K562 (cell line): ENCODE measurements around the gene SIRT7. TPM values are rescaled to one million over a fixed set of nuclear protein-coding genes. Genes with fewer than 3 reads are reported as not detected.

Experiments
- DNMT1 ChIP-seq: fragments of 450-650 bp; IDR thresholded peaks from 2 replicates; pipeline ENCODE4 v1.6.1; 2016; ENCODE audit warnings: antibody characterized with exemption, mild to moderate bottlenecking
- ELK3 ChIP-seq: fragments of 450-650 bp; formaldehyde crosslinking; IDR thresholded peaks from 2 replicates; pipeline ENCODE4 v1.4.0; 2020; ENCODE audit warnings: mild to moderate bottlenecking
- ETV6 ChIP-seq, 3 experiments: fragments of 150-350 bp in 1 of 3; sonication (generic) in 1 of 3; formaldehyde crosslinking in 1 of 3; IDR thresholded peaks; 2 replicates each; pipeline versions ENCODE4 v1.6.1 to v1.8.0; 2014 to 2022; ENCODE audit warnings: borderline replicate concordance in 2 of 3, low read depth in 2 of 3, antibody characterized with exemption in 1 of 3, low read length in 1 of 3, mild to moderate bottlenecking in 1 of 3, missing genetic modification reagents in 1 of 3
- GABPA ChIP-seq: fragments of 200-800 bp; sonication (Bioruptor generic); conservative IDR thresholded peaks from 2 replicates; pipeline ENCODE4 v1.6.1; 2016; ENCODE audit warnings: low read depth, missing genetic modification characterization, missing compliant biosample characterization
- GTF2A2 ChIP-seq: IDR thresholded peaks from 2 replicates; pipeline ENCODE4 v1.6.1; 2016; ENCODE audit warnings: mild to moderate bottlenecking, missing genetic modification characterization, missing compliant biosample characterization
- IRF9 ChIP-seq: fragments of 450-650 bp; IDR thresholded peaks from 2 replicates; pipeline ENCODE4 v1.6.1; 2016; ENCODE audit warnings: missing biosample characterization, missing genetic modification characterization
- MAZ ChIP-seq, 2 experiments: fragments of 450-650 bp in 1 of 2; sonication (generic) in 1 of 2; formaldehyde crosslinking; IDR thresholded peaks in 1 of 2; conservative IDR thresholded peaks in 1 of 2; 2 replicates each; pipeline versions ENCODE4 v1.4.0 to v1.5.0; 2020; ENCODE audit warnings: mild to moderate bottlenecking in 1 of 2, missing genetic modification reagents in 1 of 2
- MYNN ChIP-seq, 2 experiments: sonication (generic); formaldehyde crosslinking in 1 of 2; IDR thresholded peaks; 2 replicates each; pipeline versions ENCODE4 v1.5.0 to v1.6.1; 2016 to 2020; ENCODE audit warnings: antibody characterized with exemption in 1 of 2, missing genetic modification reagents in 1 of 2
- NBN ChIP-seq: fragments of 450-650 bp; IDR thresholded peaks from 2 replicates; pipeline ENCODE4 v1.6.1; 2016; ENCODE audit warnings: low read depth, mild to moderate bottlenecking
- RAD51 ChIP-seq: fragments of 450-650 bp; IDR thresholded peaks from 2 replicates; pipeline ENCODE4 v1.7.1; 2016; ENCODE audit warnings: low read depth, mild to moderate bottlenecking, borderline replicate concordance
- RFX5 ChIP-seq: IDR thresholded peaks from 2 replicates; pipeline ENCODE4 v1.6.1; 2011; ENCODE audit warnings: low read depth, mild to moderate bottlenecking, improper control_type of control experiment, low read length
- RNF2 ChIP-seq: sonication (generic); IDR thresholded peaks from 2 replicates; pipeline ENCODE4 v1.6.1; 2016
- SRF ChIP-seq, 2 experiments: fragments of 250-450, 450-650 bp in 1 of 2; sonication (Bioruptor Pico) in 1 of 2; sonication (generic) in 1 of 2; formaldehyde crosslinking; IDR thresholded peaks; 2 replicates each; pipeline versions ENCODE4 v1.5.0 to v1.5.1; 2020 to 2022; ENCODE audit warnings: mild to moderate bottlenecking in 1 of 2, missing genetic modification reagents in 1 of 2
- TAF1 ChIP-seq: IDR thresholded peaks from 2 replicates; pipeline ENCODE4 v1.6.1; 2011; ENCODE audit warnings: mild to moderate bottlenecking, low read length, moderate library complexity; ENCODE audit not compliant: insufficient read depth, control insufficient read depth, severe bottlenecking; ENCODE audit errors: extremely low read depth
- ZC3H11A ChIP-seq: IDR thresholded peaks from 2 replicates; pipeline ENCODE4 v1.6.1; 2012; ENCODE audit warnings: low read depth, low read length, improper control_type of control experiment
- polyA plus RNA-seq, 8 experiments: library from polyadenylated mRNA; depleted of rRNA in 4 of 8; stranded (reverse) in 5 of 8; unstranded in 3 of 8; fragments of >200 nt; fragmentation: Nextera tagmentation in 2 of 8; fragmentation: Illumina TruSeq in 1 of 8; extraction: Ambion mirVana in 2 of 8; extraction: Trizol in 1 of 8; gene quantifications; 2 replicates each; pipeline versions ENCODE4 v1.2.1 to v1.2.3, GENCODE V29; 2011 to 2014; ENCODE audit warnings: inconsistent platforms in 1 of 8, missing spikeins in 1 of 8
- total RNA-seq, 7 experiments: library from RNA; depleted of rRNA in 6 of 7; stranded (reverse); fragments of >200 nt in 6 of 7; fragmentation: Illumina TruSeq in 2 of 7; extraction: Trizol in 2 of 7; gene quantifications; 2 replicates each; pipeline versions ENCODE4 v1.2.1 to v1.2.3, GENCODE V29; 2011 to 2021; ENCODE audit warnings: low replicate concordance in 1 of 7
- TF ChIP-seq, protein P1 (sequence below): fragments of 250-450 bp; sonication (Bioruptor Pico); IDR thresholded peaks from 2 replicates; pipeline ENCODE4 v1.5.0; 2021; ENCODE audit warnings: mild to moderate bottlenecking, moderate library complexity
- TF ChIP-seq, protein P2 (sequence below), 2 experiments: fragments of 150-350 bp in 1 of 2; IDR thresholded peaks; 2 replicates each; pipeline ENCODE4 v1.6.1; 2012 to 2016; ENCODE audit warnings: low read depth in 2 of 2, low read length in 2 of 2, mild to moderate bottlenecking in 1 of 2, moderate library complexity in 1 of 2

SIRT7 gene
- total and polyA plus RNA-seq, 9 of the 15 experiments (the other 6 are each of a cell fraction or from before 2014, with no cell fraction given), result 1.6 to 54.8 (median 20.3) TPM

DNA sequence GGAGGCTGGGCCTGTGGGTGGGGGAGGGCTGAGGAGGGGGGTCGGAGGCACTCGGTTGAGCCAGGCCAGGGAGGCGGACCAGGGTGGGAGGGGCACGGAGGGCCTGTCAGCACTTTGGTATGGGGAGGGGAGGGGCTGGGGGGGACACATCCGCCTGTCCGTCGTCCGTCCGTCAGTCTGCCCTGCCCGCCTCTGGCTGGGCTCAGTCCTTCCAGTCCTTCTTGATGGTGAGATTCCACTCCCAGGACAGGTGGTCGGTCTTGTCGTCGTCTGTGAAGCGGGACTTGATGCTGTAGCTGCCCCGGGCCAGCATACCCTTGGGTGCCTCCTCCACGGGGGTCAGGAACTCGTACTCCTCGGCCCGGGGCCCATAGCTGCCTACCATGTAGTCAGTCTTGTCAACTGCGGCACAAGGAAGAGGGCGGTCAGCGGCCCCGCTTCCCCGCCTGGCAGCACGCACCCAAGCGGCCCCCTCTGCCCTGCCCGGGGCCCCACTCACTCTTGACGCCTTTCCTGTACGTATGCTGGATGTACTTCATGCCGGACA, 49.2 kb downstream of the SIRT7 start (continued):
- TF ChIP-seq IRF9 (tag) (no peak), DNMT1 (no peak), SRF (CRISPR knock-in tag; IDR thresholded peaks at IDR 0.05) (no peak), ETV6 (IDR thresholded peaks at IDR 0.05; ENCODE audit: borderline replicate concordance in 1 of 2, low read depth in 2 of 2, low read length in 1 of 2) (no peak), ETV6 (CRISPR knock-in tag; IDR thresholded peaks at IDR 0.05; ENCODE audit: borderline replicate concordance) (no peak), RNF2 (no peak), NBN (no peak), MAZ (CRISPR knock-in tag; conservative IDR thresholded peaks at IDR 0.05 in 1 of 2, IDR thresholded peaks at IDR 0.05 in 1 of 2) (no peak), ELK3 (no peak), TAF1 (peak; percentile 8), GTF2A2 (tag) (no peak), MYNN (IDR thresholded peaks at IDR 0.05) (no peak), MYNN (CRISPR knock-in tag; IDR thresholded peaks at IDR 0.05) (no peak), RFX5 (no peak), ZC3H11A (no peak), RAD51 (no peak), GABPA (tag) (0 out of 2 replicates have a peak, but pooled peaks have one; percentile 14)
- TF ChIP-seq, protein P1, sequence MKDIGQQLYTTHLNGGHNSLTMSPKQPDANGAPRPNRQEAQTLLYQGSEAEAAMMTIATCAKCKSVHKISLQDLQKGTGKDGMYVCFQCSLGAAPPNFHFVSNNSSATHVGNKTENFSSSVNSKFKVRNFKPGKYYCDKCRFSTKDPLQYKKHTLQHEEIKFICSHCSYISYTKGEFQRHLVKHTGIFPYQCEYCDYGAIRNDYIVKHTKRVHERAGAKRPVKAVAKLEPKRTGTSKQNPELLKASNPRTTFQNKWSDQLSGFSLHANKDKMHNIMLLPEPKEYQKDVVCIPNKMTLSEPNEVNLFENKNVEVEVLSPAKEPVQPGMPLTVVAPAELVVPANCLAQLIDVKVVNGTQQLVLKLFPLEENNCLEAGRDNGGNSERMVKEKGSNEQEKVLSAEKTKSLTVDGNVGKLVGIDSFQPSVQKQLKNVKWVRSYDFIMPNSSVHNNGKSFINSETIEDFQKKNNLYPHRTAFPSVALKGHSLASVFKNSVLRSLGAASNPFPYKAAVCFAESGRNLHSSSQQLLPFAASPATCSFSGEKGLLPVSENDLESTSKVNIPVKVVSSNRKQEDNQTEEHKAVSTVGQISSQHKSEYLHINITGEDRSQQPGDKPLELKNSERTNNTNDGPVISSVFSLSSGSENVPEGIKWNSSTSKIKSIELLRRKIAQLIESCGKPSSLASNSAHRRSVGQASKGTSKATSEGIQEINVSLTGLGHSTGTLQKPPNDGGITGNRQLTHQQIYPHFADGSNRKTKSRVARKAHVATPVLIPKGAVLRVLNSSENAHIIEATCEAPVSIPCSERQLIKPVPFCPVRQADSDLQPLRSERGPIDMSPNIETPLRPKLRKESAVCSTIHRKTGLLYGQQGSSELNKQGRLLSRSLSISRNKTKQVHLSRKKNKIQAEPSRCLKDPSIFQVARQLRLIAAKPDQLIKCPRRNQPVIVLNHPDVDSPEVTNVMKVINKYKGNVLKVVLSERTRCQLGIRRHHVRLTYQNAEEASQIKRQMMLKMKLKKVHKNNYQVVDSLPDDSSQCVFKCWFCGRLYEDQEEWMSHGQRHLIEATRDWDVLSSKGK (CRISPR knock-in tag), result no peak
- TF ChIP-seq, protein P2, sequence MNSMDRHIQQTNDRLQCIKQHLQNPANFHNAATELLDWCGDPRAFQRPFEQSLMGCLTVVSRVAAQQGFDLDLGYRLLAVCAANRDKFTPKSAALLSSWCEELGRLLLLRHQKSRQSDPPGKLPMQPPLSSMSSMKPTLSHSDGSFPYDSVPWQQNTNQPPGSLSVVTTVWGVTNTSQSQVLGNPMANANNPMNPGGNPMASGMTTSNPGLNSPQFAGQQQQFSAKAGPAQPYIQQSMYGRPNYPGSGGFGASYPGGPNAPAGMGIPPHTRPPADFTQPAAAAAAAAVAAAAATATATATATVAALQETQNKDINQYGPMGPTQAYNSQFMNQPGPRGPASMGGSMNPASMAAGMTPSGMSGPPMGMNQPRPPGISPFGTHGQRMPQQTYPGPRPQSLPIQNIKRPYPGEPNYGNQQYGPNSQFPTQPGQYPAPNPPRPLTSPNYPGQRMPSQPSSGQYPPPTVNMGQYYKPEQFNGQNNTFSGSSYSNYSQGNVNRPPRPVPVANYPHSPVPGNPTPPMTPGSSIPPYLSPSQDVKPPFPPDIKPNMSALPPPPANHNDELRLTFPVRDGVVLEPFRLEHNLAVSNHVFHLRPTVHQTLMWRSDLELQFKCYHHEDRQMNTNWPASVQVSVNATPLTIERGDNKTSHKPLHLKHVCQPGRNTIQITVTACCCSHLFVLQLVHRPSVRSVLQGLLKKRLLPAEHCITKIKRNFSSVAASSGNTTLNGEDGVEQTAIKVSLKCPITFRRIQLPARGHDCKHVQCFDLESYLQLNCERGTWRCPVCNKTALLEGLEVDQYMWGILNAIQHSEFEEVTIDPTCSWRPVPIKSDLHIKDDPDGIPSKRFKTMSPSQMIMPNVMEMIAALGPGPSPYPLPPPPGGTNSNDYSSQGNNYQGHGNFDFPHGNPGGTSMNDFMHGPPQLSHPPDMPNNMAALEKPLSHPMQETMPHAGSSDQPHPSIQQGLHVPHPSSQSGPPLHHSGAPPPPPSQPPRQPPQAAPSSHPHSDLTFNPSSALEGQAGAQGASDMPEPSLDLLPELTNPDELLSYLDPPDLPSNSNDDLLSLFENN (IDR thresholded peaks at IDR 0.05; ENCODE audit: low read depth in 2 of 2, low read length in 2 of 2), result peak in 1 of 2 experiments; percentile 5; a peak in 1 of 4 replicates
